CD14-positive monocyte (primary cell): ENCODE results near the gene VIPAS39. TPM values are rescaled to one million over a fixed set of nuclear protein-coding genes. Genes with fewer than 3 reads are reported as not detected.

ENCODE experiments used
- DNase-seq, 3 donors: peaks; one replicate each; pipeline ENCODE4 v3.0.0-alpha.2; 2011 to 2022
- H2AFZ ChIP-seq: 2 replicates; pipeline ENCODE4 v1.6.0; 2012; ENCODE audit warnings: mild to moderate bottlenecking, low read depth, low read length, inconsistent platforms; ENCODE audit not compliant: insufficient read depth, poor library complexity, severe bottlenecking
- H3K27ac ChIP-seq, 2 donors: 1 replicate in 1 of 2; 2 replicates in 1 of 2; pipeline ENCODE4 v1.5.1; 2012 to 2013; ENCODE audit warnings: low read length in 2 of 2, control low read depth in 1 of 2, inconsistent platforms in 1 of 2, low read depth in 1 of 2, mild to moderate bottlenecking in 1 of 2
- H3K27me3 ChIP-seq, 2 donors: one replicate each; pipeline versions ENCODE4 v1.6.0 to v1.6.1; 2011 to 2013; ENCODE audit warnings: low read length in 2 of 2; ENCODE audit not compliant: control insufficient read depth in 2 of 2, insufficient read depth in 2 of 2
- H3K36me3 ChIP-seq, 2 donors: replicated peaks in 1 of 2; 1 replicate in 1 of 2; 2 replicates in 1 of 2; pipeline versions ENCODE4 v1.5.1 to v1.6.1; 2012 to 2013; ENCODE audit warnings: low read length in 2 of 2, control low read depth in 1 of 2, inconsistent platforms in 1 of 2, mild to moderate bottlenecking in 1 of 2; ENCODE audit not compliant: insufficient read depth in 2 of 2, control insufficient read depth in 1 of 2
- H3K4me1 ChIP-seq, 2 donors: 1 replicate in 1 of 2; 2 replicates in 1 of 2; pipeline versions ENCODE4 v1.5.1 to v1.6.1; 2012 to 2013; ENCODE audit warnings: low read length in 2 of 2, control low read depth in 1 of 2, inconsistent platforms in 1 of 2, mild to moderate bottlenecking in 1 of 2, moderate library complexity in 1 of 2; ENCODE audit not compliant: insufficient read depth in 2 of 2, control insufficient read depth in 1 of 2
- H3K4me2 ChIP-seq: replicated peaks from 2 replicates; pipeline ENCODE3; 2012; ENCODE audit warnings: low read length, moderate library complexity, mild to moderate bottlenecking; ENCODE audit not compliant: poor library complexity, severe bottlenecking; ENCODE audit errors: extremely low read depth
- H3K4me3 ChIP-seq, 3 experiments: fragments of 200-600 bp in 1 of 3; sonication (generic) in 1 of 3; replicated peaks in 1 of 3; 1 replicate in 2 of 3; 2 replicates in 1 of 3; pipeline ENCODE4 v1.5.1; 2011 to 2013; ENCODE audit warnings: low read length in 3 of 3, mild to moderate bottlenecking in 3 of 3, control low read depth in 2 of 3, low read depth in 2 of 3, inconsistent platforms in 1 of 3, moderate library complexity in 1 of 3
- H3K79me2 ChIP-seq: 2 replicates; pipeline ENCODE4 v1.6.0; 2012; ENCODE audit warnings: mild to moderate bottlenecking, control low read depth, inconsistent platforms, low read length, moderate library complexity; ENCODE audit not compliant: insufficient read depth
- H3K9ac ChIP-seq: 2 replicates; pipeline ENCODE4 v1.6.0; 2017; ENCODE audit warnings: low read length, mild to moderate bottlenecking; ENCODE audit not compliant: insufficient read depth, poor library complexity, severe bottlenecking
- H3K9me3 ChIP-seq, 2 donors: replicated peaks in 1 of 2; 1 replicate in 1 of 2; 2 replicates in 1 of 2; pipeline versions ENCODE4 v1.5.1 to v1.6.1; 2012 to 2013; ENCODE audit warnings: low read length in 2 of 2, control low read depth in 1 of 2; ENCODE audit not compliant: control insufficient read depth in 1 of 2, insufficient read depth in 1 of 2
- H4K20me1 ChIP-seq: 2 replicates; pipeline ENCODE4 v1.6.0; 2012; ENCODE audit warnings: mild to moderate bottlenecking, low read length, control low read depth, moderate library complexity; ENCODE audit not compliant: insufficient read depth
- H3K27ac Mint-ChIP-seq, 7 donors: one replicate each; pipeline ENCODE4 v1.8.0; 2020; ENCODE audit warnings: mild to moderate bottlenecking in 7 of 7, mixed read lengths in 7 of 7, moderate library complexity in 6 of 7, inconsistent platforms in 2 of 7
- H3K27me3 Mint-ChIP-seq, 3 donors: one replicate each; pipeline ENCODE4 v1.8.0; 2021 to 2022; ENCODE audit warnings: low read depth in 3 of 3, mild to moderate bottlenecking in 3 of 3, mixed read lengths in 3 of 3, moderate library complexity in 3 of 3, inconsistent platforms in 1 of 3
- H3K36me3 Mint-ChIP-seq, 2 donors: one replicate each; pipeline ENCODE4 v1.8.0; 2020; ENCODE audit warnings: mixed read lengths in 2 of 2, inconsistent platforms in 1 of 2, mild to moderate bottlenecking in 1 of 2
- H3K4me1 Mint-ChIP-seq: one replicate; pipeline ENCODE4 v1.8.0; 2020; ENCODE audit warnings: mild to moderate bottlenecking, mixed read lengths
- H3K4me3 Mint-ChIP-seq, 2 donors: one replicate each; pipeline ENCODE4 v1.8.0; 2020; ENCODE audit warnings: mild to moderate bottlenecking in 2 of 2, mixed read lengths in 2 of 2, moderate library complexity in 1 of 2
- H3K9me3 Mint-ChIP-seq, 7 donors: one replicate each; pipeline ENCODE4 v1.8.0; 2020 to 2022; ENCODE audit warnings: mixed read lengths in 7 of 7, mild to moderate bottlenecking in 6 of 7, moderate library complexity in 6 of 7, inconsistent platforms in 2 of 7
- WGBS: methylation state at CpG from one replicate; pipeline ENCODE4 v1.1.5; 2013; ENCODE audit warnings: missing lambda C conversion rate; ENCODE audit not compliant: insufficient coverage; 5-methylcytosine and 5-hydroxymethylcytosine counted together
- intact Hi-C, 2 donors: fragments of 100-400 bp; cut with micrococcal nuclease; formaldehyde crosslinking; loops; one replicate each; pipeline versions ENCODE4 v1.15.0 to v1.15.1; 2023
- polyA plus RNA-seq, 3 donors: library from polyadenylated mRNA; depleted of rRNA in 1 of 3; unstranded in 2 of 3; stranded (reverse) in 1 of 3; fragments of 300-500 nt in 2 of 3; fragments of >200 nt in 1 of 3; fragmentation: Illumina TruSeq in 2 of 3; gene quantifications; 1 replicate in 2 of 3; 2 replicates in 1 of 3; pipeline ENCODE4 v1.2.3, GENCODE V29; 2012 to 2021
- TF ChIP-seq, protein P1 (sequence below): fragments of 200-600 bp; IDR thresholded peaks from one replicate; pipeline ENCODE4 v1.8.0; 2022; ENCODE audit warnings: antibody characterized with exemption, mild to moderate bottlenecking

VIPAS39 gene
- polyA plus RNA-seq, 3 donors, result 8.1 to 17.8 (median 10.8) TPM

DNA sequence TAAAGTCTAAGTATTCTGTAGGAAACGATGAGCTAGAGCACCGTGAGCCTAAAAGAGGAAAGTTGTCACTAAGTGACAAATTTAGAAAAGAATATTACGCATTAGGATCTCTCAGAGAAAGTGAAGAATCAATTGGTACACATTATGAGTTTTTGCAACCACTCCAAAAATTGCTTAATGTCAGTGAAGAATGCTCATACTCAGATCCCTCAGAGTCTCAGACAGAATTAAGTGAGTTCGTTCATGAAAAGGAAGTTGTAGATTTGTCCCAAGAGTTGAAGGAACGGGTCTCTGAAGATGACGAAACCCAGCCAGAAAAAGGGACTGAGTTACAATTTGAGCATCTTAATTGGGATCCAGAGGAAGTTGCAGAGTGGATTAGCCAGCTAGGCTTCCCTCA lies 78.7 kb downstream of the VIPAS39 start:
- Histone ChIP-seq H3K9ac (no peak overlapping the region), H4K20me1 (peaks cover 5% of the 10 kb centered on the region), H3K27ac (peak overlapping the region in 1 of 2 donors; percentile 43), H3K4me2 (peak overlapping the region; percentile 25), H2AFZ (peak overlapping the region; percentile 27), H3K27me3 (no peaks in the 10 kb centered on the region), H3K4me3 (peak overlapping the region in 1 of 3 experiments; percentile 30), H3K79me2 (peaks cover 30% of the 10 kb centered on the region), H3K9me3 (no peaks in the 10 kb centered on the region), H3K4me1 (peaks cover 42 to 45% of the 10 kb centered on the region in 2 donors), H3K36me3 (no peaks in the 10 kb centered on the region)
- TF ChIP-seq, protein P1, sequence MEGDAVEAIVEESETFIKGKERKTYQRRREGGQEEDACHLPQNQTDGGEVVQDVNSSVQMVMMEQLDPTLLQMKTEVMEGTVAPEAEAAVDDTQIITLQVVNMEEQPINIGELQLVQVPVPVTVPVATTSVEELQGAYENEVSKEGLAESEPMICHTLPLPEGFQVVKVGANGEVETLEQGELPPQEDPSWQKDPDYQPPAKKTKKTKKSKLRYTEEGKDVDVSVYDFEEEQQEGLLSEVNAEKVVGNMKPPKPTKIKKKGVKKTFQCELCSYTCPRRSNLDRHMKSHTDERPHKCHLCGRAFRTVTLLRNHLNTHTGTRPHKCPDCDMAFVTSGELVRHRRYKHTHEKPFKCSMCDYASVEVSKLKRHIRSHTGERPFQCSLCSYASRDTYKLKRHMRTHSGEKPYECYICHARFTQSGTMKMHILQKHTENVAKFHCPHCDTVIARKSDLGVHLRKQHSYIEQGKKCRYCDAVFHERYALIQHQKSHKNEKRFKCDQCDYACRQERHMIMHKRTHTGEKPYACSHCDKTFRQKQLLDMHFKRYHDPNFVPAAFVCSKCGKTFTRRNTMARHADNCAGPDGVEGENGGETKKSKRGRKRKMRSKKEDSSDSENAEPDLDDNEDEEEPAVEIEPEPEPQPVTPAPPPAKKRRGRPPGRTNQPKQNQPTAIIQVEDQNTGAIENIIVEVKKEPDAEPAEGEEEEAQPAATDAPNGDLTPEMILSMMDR, result no peak
- Mint-ChIP-seq H3K9me3 (peaks cover 0 to 2% (median 0%) of the 10 kb centered on the region in 7 donors), H3K27ac (no peak overlapping the region), H3K4me1 (peaks cover 28% of the 10 kb centered on the region), H3K36me3 (peaks cover 2% of the 10 kb centered on the region in 2 donors), H3K27me3 (peaks cover 0 to 2% (median 0%) of the 10 kb centered on the region in 3 donors), H3K4me3 (no peak overlapping the region)
- 16% methylated on average over 5 of the region's 6 CpGs for WGBS
- peak; percentile 38 to 72 (median 72) for DNase-seq
- intact Hi-C loops, result loop anchor here (5.0 kb wide), 2 partner anchors 56 to 79 kb away; partner anchors contain the start of genes AHSA1 (in 2 of the 2), GSTZ1 (in 2 of the 2), POMT2 (in 2 of the 2) and VIPAS39 (in 2 of the 2)

DNA sequence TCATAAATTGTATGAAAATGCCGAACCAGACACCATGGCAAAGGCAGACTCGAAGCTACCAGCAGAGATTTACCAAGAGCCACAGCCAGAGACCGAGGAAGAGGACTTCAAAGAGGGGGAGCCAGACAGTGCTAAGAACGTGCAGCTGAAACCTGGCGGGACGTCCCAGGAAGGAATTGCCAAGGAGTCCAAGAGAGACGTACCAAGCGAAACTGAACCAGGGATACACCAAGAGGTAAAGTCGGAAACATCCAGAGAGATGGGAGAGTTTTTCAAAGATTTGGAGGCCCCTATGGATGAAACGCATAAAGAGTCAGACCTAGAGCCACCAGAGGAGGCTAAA lies 79.9 kb downstream of the VIPAS39 start:
- DNase-seq, result no peak
- H3K4me3 Mint-ChIP-seq, result no peak overlapping the region
- Histone ChIP-seq H3K36me3 (no peaks in the 10 kb centered on the region), H3K79me2 (peaks cover 39% of the 10 kb centered on the region), H4K20me1 (peaks cover 8% of the 10 kb centered on the region), H3K4me2 (peak overlapping the region; percentile 94), H3K27me3 (no peaks in the 10 kb centered on the region), H3K9me3 (no peaks in the 10 kb centered on the region), H2AFZ (peak overlapping the region; percentile 95), H3K4me1 (peaks cover 42 to 45% of the 10 kb centered on the region in 2 donors), H3K4me3 (peak overlapping the region; percentile 75 to 99 (median 89)), H3K9ac (no peak overlapping the region), H3K27ac (peak overlapping the region in 1 of 2 donors; percentile 79)
- H3K36me3 Mint-ChIP-seq, result peaks cover 3 to 8% of the 10 kb centered on the region in 2 donors
- TF ChIP-seq, protein P1, result no peak
- peaks cover 0 to 2% (median 0%) of the 10 kb centered on the region in 7 donors for H3K9me3 Mint-ChIP-seq
- H3K4me1 Mint-ChIP-seq, result peaks cover 38% of the 10 kb centered on the region
- H3K27me3 Mint-ChIP-seq, result peaks cover 0 to 2% (median 0%) of the 10 kb centered on the region in 3 donors
- no peak overlapping the region for H3K27ac Mint-ChIP-seq
- intact Hi-C loops, result loop anchor here (5.0 kb wide), 2 partner anchors 55 to 80 kb away; partner anchors contain the start of genes AHSA1 (in 2 of the 2), GSTZ1 (in 2 of the 2), POMT2 (in 2 of the 2) and VIPAS39 (in 2 of the 2)
- WGBS, result 17% methylated on average over 10 of the region's 10 CpGs
